Upper lobe of right lung (tissue), 1 donor: ENCODE data around the gene MERTK. TPM values are rescaled to one million over a fixed set of nuclear protein-coding genes. Genes with fewer than 3 reads are reported as not detected.
"Not testable (repeated sequence)": the region's sequence is repeated elsewhere in the genome, so short reads cannot be mapped to it uniquely, and the experiment has no call there.

Experiments used
- ATAC-seq: fragments of 200-7000 bp; cut with Tn5 transposase; one replicate; pipeline ENCODE4 v1.9.1; 2020; ENCODE audit warnings: mild to moderate bottlenecking, moderate library complexity
- DNase-seq: peaks from one replicate; pipeline ENCODE4 v3.0.0-alpha.2; 2020
- H3K27ac ChIP-seq: fragments of 200-600 bp; one replicate; pipeline ENCODE4 v1.8.0; 2022
- H3K27me3 ChIP-seq: fragments of 200-600 bp; one replicate; pipeline ENCODE4 v1.8.0; 2022; ENCODE audit warnings: mild to moderate bottlenecking
- H3K36me3 ChIP-seq: fragments of 200-600 bp; one replicate; pipeline ENCODE4 v1.8.0; 2022
- H3K4me1 ChIP-seq: fragments of 200-600 bp; one replicate; pipeline ENCODE4 v1.8.0; 2022
- H3K4me3 ChIP-seq: fragments of 200-600 bp; one replicate; pipeline ENCODE4 v1.8.0; 2022; ENCODE audit warnings: mild to moderate bottlenecking
- H3K9me3 ChIP-seq: fragments of 200-600 bp; one replicate; pipeline ENCODE4 v1.8.0; 2022
- intact Hi-C: fragments of 100-400 bp; cut with DNase I; formaldehyde crosslinking; loops from one replicate; pipeline ENCODE4 v1.11.0; 2022
- total RNA-seq: library from RNA; stranded (reverse); fragmentation: NEBNext Ultra II Directional; extraction: Animal tissue kit (Norgen Biotek cat#: 25700); gene quantifications from one replicate; pipeline ENCODE4 v1.2.1, GENCODE V29; 2021
- TF ChIP-seq, protein P1 (sequence below): fragments of 200-600 bp; IDR thresholded peaks from one replicate; pipeline ENCODE4 v1.8.0; 2022; ENCODE audit warnings: antibody characterized with exemption
- donor health status: DM: no; HTN: yes; CAD: no; lungs with severe emphysema.

The MERTK gene
- total RNA-seq, 1 donor from 2014 or later, result 17.3 TPM

DNA sequence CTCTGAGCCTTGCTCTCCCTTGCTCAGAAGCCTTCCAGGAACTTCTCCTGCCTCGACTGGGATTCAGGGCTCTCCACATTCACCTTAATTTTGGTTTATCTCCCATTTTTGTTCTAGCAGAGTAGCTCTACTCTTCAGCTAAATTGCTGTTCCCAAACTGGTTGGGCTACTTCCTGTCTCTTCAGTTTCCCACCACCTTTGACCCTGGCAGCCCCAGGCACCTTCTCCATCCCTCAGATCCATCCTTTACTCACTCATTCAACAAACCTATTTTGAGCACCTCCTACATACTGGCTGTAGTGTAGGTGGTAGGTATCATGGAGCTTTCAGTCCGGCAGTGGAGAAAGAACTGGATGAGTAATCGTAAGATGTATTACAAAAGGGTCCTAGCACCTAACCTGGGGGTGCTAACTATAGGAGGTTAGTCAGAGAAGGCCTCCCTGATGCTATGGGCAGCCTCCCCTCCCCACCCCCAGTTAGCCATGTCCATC lies 26.3 kb downstream of the MERTK start:
- no peak overlapping the region for H3K4me3 ChIP-seq
- no peaks in the 10 kb centered on the region for H3K9me3 ChIP-seq
- peaks cover 5% of the 10 kb centered on the region for H3K36me3 ChIP-seq
- TF ChIP-seq, protein P1, sequence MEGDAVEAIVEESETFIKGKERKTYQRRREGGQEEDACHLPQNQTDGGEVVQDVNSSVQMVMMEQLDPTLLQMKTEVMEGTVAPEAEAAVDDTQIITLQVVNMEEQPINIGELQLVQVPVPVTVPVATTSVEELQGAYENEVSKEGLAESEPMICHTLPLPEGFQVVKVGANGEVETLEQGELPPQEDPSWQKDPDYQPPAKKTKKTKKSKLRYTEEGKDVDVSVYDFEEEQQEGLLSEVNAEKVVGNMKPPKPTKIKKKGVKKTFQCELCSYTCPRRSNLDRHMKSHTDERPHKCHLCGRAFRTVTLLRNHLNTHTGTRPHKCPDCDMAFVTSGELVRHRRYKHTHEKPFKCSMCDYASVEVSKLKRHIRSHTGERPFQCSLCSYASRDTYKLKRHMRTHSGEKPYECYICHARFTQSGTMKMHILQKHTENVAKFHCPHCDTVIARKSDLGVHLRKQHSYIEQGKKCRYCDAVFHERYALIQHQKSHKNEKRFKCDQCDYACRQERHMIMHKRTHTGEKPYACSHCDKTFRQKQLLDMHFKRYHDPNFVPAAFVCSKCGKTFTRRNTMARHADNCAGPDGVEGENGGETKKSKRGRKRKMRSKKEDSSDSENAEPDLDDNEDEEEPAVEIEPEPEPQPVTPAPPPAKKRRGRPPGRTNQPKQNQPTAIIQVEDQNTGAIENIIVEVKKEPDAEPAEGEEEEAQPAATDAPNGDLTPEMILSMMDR, result no peak
- no peak for DNase-seq
- no peak for ATAC-seq
- peaks cover 16% of the 10 kb centered on the region for H3K4me1 ChIP-seq
- no peak overlapping the region for H3K27ac ChIP-seq
- intact Hi-C loops, result no loop called here
- H3K27me3 ChIP-seq, result no peaks in the 10 kb centered on the region

DNA sequence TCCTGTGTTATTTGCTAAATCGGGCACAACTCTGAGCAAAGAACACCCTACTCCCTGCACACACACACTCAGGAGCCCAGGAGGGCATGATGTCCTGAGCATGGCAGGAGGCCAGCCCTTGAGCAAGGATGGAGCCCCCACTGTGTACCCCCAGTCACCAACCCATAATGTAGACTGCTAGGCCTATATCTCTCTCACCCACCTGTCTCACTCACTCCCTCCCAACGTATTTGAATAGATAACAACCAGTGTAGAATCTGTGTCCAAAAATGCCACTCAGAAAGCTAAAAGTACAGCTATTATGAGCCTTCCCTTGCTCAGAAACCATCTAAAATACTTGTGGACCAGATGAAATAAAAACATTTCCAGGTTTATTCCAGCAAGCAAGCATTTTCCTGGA lies 29.3 kb downstream of the MERTK start:
- intact Hi-C loops, result no loop called here

DNA sequence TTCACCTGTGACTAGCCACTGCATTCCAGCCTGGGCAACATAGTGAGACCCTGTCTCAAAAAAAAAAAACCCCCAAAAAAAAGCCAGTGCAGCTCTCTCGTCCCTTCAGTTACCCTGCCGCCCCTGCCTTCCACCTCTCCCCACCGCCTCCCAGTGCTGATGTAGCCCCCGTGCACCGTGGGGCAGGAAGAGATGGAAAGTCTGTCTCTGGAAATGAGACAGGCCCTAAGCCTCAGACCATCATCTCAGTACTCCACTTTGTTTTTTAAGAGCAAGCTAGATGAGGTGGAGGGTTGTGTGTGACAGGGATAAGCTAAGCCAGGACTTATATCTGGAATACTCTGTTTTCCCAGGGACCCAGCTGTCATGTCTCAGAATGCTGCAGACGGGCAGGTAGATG lies 32.0 kb downstream of the MERTK start:
- no peak for DNase-seq
- H3K27me3 ChIP-seq, result no peaks in the 10 kb centered on the region
- no peaks in the 10 kb centered on the region for H3K9me3 ChIP-seq
- no peak overlapping the region for H3K4me3 ChIP-seq
- H3K4me1 ChIP-seq, result peaks cover 8% of the 10 kb centered on the region
- intact Hi-C loops, result no loop called here
- no peak for ATAC-seq
- no peak overlapping the region for H3K27ac ChIP-seq
- H3K36me3 ChIP-seq, result peaks cover 22% of the 10 kb centered on the region
- TF ChIP-seq, protein P1, result no peak

More for the DNA sequence above, 29.3 kb downstream of the MERTK start:
- peaks cover 8% of the 10 kb centered on the region for H3K4me1 ChIP-seq
- H3K4me3 ChIP-seq, result no peak overlapping the region
- H3K27me3 ChIP-seq, result no peaks in the 10 kb centered on the region
- no peak for ATAC-seq
- TF ChIP-seq, protein P1, result no peak
- no peaks in the 10 kb centered on the region for H3K9me3 ChIP-seq
- no peak for DNase-seq
- peaks cover 22% of the 10 kb centered on the region for H3K36me3 ChIP-seq
- H3K27ac ChIP-seq, result no peak overlapping the region

DNA sequence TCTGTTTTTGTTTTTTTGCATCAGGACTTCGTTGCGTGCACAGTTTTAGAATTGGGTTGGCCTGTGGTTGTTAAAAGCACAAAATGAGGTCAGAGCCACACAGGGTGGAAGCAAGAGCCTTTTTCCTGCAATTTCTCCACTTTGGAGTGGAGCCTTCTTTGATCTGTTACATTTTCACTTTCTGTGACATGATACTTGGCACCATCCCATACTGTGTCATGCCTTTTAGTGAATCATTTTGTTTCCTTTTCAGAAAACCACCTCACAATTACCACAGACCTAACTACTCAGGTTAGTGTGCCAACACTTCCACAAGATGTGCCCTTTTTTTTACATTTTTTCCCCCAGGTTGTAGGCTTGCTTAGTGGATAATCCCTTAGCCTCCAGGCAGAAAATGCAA lies 32.5 kb downstream of the MERTK start:
- Histone ChIP-seq H3K27me3 (no peaks in the 10 kb centered on the region), H3K9me3 (no peaks in the 10 kb centered on the region), H3K36me3 (peaks cover 22% of the 10 kb centered on the region), H3K4me3 (no peak overlapping the region), H3K27ac (no peak overlapping the region), H3K4me1 (peaks cover 8% of the 10 kb centered on the region)
- ATAC-seq, result no peak
- intact Hi-C loops, result no loop called here
- DNase-seq, result no peak
- TF ChIP-seq, protein P1, result no peak

DNA sequence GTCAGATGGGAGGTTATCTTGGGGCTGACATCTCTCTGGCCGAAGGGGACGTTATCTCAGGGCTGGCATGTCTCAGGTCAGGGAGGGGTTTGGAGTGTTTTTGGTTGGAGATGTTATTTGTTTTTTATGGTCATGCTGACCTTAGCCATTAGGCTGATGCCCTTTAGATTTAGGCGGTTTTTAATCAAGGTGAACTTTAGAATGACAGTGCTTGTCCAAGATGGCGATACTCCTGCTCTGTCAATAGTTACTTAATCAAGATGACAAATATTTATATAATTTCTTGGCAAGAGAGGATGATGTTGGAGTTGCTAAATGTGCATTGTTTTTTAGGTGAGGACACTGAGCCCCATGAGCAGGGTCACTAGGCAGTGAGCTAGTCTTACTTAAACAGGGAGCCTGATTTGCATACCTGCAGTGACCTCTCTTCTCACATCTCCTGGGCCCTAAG lies 34.5 kb downstream of the MERTK start:
- intact Hi-C loops, result no loop called here
- Histone ChIP-seq H3K27me3 (no peaks in the 10 kb centered on the region), H3K27ac (no peak overlapping the region), H3K9me3 (no peaks in the 10 kb centered on the region), H3K4me3 (no peak overlapping the region), H3K36me3 (peaks cover 22% of the 10 kb centered on the region), H3K4me1 (no peaks in the 10 kb centered on the region)
- ATAC-seq, result no peak
- TF ChIP-seq, protein P1, result no peak
- DNase-seq, result no peak

DNA sequence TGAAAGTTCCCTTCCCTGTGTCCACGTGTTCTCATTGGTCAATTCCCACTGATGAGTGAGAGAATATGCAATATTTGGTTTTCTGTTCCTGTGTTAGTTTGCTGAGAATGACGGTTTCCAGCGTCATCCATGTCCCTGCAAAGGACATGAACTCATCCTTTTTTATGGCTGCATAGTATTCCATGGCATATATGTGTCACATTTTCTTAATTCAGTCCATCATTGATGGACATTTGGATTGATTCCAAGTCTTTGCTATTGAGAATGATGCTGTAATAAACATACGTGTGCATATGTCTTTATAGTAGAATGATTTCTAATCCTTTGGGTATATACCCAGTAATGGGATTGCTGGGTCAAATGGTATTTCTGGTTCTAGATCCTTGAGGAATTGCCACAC lies 35.5 kb downstream of the MERTK start:
- intact Hi-C loops, H3K4me3 ChIP-seq, H3K9me3 ChIP-seq, DNase-seq, ATAC-seq, H3K4me1 ChIP-seq, H3K27ac ChIP-seq, H3K27me3 ChIP-seq: not testable (repeated sequence)
- H3K36me3 ChIP-seq, result peaks cover 22% of the 10 kb centered on the region
